Stimulated activated CD4-positive, alpha-beta T cell treated with anti-CD3 and anti-CD28 coated beads, Interleukin-1b, Interleukin-23, amount 100 ng/mL, for 24 hours (primary cell): ENCODE data around the gene ZFPM1.

Experiments used
- DNase-seq, 4 experiments: peaks; one replicate each; pipeline ENCODE4 v3.0.0-alpha.2; 2020; ENCODE audit warnings: low read depth in 4 of 4, low spot score in 1 of 4

ZFPM1 gene

DNA sequence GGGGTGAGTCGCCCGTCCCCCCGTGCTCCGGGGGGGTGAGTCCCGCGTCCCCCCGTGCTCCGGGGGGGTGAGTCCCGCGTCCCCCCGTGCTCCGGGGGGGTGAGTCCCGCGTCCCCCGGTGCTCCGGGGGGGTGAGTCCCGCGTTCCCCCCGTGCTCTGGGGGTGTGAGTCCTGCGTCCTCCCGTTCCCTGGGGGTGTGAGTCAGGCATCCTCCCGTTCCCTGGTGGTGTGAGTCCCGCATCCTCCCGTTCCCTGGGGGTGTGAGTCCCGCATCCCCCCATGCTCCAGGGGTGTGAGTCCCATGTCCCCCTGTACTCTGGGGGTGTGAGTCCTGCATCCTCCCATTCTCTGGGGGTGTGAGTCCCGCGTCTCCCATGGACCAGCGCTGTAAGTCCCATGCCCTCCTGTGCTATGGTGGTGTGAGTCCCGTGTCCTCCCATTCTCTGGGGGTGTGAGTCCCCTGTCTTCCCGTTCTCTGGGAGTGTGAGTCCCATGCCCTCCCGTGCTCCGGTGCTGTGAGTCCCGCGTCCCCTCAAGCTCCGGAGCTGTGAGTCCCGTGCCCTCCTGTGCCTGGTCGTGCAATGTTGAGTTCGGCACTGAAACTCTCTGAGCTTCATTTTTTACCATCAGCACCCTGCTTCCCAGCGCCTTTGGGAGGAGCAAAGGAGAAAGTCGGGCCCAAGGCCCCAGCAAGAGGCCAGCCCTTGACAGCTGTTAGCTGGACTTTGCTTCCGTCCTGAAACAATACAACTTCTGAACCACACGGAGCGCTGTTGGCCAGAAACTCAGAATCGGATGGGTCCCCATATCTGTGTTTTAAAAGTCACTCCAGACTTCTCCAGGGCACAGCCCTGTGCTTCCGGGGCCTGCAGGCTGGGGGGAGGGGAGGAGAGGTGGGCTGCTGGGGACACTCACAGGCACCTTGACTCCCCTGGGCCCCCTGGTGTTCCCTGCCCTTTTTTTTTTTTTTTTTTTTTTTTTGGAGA is 105.7 kb downstream of the ZFPM1 start:
- DNase-seq: no peak

DNA sequence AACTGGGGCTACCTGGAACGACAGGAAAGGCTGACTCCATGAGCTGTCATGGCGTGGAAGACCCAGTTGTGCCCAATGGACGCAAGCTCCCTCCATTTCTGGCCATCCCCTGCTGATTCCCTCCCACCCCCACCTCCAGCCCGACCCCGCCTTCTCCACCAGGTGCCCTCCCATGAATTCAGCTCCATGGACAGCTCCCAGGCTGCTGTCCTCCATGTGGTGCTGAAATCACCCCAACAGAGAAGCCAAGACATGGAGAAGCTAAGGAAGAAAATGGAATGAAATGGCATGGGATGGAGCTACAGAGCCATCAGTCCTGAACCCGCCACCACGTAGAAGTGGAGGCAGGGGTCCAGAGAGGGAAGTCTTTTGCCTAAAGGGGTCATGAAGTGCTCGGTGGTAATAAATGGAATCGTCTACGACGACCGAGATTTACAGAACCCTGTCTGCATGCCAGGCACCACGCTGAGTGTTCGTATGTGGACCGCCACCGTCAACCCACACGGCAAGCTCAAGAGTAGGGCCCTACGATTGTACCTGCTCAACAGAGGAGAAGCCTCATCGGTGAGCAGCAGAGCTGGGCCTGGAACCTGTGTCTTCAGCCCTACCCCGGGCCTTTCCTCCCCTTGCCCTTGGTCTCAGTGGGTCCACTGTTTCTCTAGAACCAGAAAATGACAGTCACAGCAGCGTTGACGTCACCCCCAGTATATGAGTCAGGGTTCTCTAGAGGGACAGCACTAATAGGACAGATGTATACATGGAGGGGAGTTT is 107.8 kb downstream of the ZFPM1 start:
- no peak for DNase-seq

DNA sequence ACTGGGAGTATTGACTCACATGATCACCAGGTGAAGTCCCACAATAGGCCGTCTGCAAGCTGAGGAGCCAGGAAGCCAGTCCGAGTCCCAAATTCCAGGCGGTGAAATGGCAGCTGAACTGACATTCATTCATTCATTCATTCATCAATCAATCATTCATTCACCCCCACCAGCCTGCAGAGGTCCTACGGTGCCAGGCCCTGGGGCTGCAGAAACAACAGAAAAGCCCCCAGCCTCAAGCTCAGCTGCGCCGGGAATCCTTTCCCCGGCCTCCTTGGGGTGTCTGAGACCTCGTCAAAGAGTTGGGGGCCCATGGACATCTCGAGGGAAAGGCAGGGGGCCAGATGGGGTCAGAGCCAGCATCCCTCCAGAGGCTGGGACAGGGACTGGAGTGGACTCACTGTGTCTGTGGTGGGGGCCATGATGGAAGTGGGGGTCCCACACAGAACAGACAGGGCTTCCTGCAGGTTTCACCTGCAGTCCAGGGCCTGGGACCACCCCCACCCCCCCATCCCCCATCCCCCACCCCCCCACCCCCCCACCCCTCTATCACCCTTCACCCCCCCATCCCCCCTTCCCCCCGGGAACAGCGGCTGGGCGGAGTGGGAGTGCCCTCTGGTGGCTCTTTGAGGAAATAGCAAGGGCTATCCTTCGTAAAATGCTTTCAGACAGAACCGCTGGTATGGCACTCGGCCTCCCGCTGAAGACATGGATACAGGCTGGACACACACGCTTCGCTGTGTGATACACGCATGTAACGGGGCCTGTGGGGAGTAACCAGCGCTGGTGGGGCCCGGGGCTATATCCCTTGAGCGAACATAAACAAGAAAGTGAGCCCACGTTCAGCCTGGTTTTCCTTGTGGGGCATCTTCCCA is 108.6 kb downstream of the ZFPM1 start:
- DNase-seq: peak; percentile 23 to 33 (median 26)

DNA sequence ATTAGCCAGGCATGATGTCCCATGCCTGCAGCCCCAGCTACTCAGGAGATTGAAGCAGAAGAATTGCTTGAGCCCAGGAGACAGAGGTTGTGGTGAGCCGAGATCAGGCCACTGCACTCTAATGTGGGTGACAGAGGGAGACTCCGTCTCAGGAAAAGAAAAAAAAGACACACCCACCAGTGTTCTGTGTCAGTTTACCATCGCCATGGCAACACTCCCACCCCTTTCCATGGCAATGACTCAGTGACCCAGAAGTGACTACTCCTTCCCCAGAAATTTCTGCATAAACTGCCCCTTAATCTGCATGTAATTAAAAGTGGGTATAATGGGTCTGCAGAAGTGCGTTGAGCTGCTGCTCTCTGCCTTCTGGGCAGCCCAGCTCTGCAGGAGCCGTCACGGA is 113.1 kb downstream of the ZFPM1 start:
- peak; percentile 19 to 77 (median 50) for DNase-seq

DNA sequence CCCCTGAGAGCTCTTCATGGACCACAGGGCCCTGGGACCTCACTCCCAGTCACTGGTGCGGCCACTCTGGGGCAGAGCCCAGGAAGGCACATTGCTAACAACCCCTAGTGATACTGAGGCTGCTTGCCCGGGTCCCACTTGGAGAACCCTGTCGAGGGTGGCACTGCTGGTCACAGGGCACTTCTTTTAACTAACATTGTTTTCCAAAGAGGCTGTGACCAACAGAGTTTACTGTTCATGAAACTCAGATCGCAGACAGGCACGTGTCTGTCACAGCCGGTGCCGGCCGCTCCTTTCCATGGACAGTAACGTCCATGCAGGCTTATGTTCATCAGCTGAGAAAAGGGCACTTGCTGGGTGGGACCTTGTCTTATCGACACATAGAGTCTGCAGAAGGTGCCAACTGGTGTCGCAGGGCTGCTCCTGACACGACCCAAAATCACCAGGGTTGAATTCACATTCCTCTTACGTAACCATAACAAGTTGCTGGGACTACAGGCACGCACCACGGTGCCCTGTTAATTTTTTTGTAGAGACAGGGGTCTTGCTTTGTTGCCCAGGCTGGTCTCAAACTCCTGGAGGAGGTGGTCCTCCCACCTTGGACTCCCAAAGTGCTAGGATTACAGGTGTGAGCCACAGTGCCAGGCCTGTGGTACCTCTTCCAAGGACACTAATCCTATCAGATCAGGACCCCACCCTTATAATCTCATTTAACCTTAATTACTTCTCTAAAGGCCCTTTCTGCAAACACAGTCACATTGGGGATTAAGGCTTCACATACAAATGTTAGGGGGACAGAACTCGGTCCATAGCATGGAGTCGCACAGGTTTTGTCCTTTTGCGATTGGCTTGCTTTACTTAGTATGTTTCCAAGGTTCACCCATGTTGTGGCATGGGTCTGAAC is 115.9 kb downstream of the ZFPM1 start:
- no peak for DNase-seq

DNA sequence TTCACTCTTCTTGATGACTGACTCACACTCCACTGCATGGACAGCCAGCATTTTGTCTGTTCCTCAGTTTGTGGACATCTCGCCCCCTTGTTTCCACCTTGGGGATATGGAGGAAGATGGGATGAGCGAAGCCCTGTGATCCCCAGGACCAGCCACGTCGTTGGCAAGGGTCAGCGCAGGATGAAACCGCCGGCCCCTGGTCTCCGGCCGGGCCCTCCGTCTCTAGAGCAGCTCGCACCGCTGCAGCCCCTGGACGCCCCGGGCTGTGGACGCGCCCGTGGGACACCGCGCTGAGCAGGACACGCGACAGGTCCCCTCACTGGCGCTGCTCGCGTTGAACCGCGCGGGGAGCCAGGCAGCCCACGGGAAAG is 116.5 kb downstream of the ZFPM1 start:
- no peak for DNase-seq

DNA sequence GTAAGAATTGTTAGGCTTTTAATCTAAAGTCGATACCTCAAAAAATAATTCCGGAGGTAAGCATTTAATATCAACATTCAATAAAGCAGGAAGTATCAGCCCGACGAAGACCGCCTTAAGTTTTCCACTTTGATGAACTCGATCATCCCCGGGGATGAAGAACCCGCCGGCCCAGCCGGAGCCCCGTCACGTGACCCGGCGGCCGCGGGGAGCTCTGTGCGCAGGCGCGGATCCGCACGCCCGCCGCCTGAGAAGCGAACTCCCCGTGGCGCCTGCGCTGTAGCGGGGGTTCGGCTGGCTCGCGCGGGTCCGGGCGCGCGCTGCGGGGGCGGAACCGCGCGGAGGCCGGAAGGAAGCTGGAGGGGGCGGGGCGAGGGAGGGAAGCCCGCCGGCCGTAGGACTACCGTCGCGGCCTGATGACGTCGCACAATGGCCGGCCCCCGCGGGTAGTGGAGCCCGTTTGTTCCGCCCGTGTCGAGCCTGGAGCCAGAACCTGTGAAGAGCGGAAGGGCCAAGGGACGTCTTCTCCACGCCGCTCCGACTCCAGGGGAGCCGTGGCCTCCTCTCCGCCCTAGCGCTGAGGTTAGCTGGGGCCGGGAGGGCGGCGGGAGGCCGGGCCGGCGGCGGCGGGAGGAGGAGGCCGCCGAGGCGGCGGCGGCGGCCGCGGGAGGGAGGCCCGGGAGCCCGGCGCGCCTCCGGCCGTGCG is 117.1 kb downstream of the ZFPM1 start, which contains the start of gene ZC3H18:
TSS of gene ZC3H18 (plus strand) at position 419 of the 706 bp plus-strand sequence. CDS start 6,721 bp downstream, outside the sequence.
- DNase-seq: peak; percentile 95 to 99 (median 98)

DNA sequence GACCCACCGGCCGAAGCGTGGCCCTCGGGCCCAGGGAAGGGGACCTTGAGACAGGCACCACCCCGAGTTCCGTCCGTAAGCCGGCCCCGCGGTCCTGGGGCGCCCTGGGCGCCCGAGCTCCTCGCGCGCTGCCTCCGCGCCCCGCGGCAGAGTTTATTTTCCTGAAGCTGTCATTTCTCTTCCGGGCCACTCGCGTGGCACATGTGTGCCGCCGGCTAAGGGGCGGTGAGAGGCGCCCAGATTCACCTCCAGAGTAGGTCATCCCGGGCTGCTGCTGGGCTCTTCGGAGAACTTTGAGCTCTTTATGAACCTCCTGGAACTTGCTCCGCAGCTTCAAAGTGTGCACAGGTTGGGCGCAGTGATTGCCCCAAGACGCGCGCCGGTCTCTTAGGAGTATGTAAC is 117.6 kb downstream of the ZFPM1 start:
- peak in 1 of 4 experiments; percentile 30 for DNase-seq

DNA sequence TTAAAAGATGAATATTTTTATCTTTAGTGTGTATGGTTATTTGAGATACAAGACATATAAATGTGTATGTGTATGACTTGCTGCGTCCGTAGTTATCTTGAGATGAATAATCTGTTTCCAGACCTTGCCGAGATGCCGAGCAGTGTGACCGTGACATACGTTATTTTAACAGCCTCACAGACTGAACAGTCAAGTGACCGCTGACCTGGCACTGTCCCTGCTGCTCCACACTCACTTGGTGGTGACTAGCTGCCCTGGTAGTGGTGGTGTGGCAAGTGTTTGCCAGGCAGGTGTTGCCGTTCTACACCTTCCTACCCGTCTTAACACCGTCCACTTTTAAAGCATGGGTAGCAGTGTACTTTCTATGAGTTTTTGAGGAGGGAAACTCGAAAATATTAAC is 122.2 kb downstream of the ZFPM1 start:
- DNase-seq: no peak

DNA sequence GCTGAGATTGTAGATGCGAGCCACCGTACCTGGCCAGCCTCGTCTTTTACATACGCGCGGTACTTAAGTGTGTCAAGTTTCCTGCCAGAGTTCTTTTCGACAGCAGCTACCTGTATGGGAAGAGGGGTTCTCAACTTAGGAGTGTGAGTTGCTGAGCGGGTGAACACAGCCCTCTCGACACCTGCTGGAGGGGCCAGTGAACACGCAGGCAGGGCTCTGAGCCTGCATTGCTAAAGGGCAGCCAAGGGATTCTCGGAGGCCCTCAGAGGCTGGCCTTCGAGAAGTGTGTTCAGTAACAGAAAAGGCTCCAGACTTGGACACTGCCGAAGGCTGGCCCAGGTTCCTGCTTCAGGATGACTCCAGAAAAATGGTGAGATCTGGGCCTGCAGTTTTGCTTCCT is 123.2 kb downstream of the ZFPM1 start:
- DNase-seq: no peak

DNA sequence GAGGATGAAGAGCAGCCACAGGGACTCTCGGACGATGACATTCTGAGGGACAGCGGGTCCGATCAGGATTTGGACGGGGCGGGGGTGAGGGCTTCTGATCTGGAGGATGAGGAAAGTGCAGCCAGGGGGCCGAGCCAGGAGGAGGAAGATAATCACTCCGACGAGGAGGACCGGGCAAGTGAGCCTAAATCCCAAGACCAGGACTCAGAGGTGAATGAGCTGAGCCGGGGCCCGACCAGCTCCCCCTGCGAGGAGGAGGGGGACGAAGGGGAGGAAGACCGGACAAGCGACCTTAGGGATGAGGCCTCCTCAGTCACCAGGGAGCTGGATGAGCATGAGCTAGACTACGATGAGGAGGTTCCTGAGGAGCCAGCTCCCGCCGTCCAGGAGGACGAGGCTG is 124.1 kb downstream of the ZFPM1 start:
- DNase-seq: no peak

DNA sequence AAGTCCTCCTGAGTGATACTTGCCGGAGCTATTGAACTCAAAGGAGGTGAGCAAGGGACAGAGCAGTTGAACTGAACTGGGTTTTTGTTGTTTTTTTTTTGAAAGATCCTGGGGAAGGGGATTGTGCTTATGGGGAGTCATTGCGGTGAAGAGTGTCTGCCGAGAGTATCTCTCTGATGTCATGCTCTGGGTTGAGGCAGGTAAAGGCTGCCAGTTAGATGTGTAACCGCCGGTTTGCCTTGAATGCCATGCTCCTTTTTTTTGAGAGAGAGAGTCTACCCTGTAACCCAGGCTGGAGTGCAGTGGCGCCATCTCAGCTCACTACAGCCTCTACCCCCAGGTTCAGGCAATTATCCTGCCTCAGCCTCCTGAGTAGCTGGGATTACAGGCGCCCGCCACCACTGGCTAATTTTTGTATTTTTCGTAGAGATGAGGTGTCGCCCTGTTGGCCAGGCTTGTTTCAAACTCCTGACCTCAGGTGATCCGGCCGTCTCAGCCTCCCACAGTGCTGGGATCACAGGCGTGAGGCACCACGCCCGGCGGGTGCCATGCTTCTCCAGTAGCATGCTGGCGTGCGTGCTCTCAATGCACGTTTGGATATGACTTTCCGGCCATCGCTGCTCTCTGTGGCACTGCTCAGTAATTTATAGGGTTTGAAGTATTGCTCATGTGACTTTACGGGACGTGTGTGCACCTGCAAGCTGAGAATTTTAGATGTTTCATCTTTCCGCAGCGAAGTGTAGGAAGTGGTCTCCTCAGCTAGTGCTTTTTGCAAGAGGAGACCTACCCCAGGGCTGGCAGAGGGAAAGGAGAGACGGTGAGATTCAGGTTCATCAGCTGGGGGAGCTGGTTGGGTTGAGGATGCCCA is 125.6 kb downstream of the ZFPM1 start:
- DNase-seq: no peak

DNA sequence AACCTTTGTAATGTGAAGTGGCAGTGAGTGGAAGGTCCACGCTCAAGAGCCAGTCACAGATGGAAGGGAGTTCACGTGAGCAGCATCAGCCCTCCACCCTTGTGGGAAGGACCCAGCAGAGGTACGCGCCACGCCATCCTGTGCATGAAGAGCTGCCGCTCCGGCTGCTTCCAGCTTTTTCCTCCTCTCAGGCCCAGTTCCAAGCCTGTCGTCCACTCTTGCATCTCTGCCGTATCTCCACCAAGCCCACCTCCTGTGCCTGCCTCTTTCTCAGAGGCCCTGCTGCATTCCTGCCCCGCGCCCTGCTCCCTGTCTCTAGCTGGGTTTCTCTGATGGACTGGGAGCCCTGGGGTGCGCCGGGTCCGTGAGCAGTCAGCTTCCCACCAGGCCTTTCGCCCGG is 127.3 kb downstream of the ZFPM1 start:
- DNase-seq: no peak

DNA sequence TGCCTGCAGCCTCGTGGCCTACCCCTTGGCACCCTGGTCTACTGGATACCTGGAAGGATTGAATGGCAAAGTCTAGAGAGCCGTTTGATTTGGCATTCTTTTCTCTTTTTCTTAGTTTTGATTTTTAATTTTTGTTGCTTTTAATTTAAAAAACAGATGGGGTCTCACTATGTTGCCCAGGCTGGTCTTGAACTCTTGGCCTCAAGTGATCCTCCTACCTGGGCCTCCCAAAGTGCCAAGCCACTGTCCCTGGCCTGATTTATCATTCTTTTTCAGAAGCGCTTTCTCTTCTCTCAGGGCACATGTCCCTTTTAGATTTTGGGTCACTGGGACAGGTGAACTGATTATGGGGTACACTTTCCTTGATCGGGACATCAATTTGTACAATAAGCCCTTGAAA is 128.0 kb downstream of the ZFPM1 start:
- no peak for DNase-seq

DNA sequence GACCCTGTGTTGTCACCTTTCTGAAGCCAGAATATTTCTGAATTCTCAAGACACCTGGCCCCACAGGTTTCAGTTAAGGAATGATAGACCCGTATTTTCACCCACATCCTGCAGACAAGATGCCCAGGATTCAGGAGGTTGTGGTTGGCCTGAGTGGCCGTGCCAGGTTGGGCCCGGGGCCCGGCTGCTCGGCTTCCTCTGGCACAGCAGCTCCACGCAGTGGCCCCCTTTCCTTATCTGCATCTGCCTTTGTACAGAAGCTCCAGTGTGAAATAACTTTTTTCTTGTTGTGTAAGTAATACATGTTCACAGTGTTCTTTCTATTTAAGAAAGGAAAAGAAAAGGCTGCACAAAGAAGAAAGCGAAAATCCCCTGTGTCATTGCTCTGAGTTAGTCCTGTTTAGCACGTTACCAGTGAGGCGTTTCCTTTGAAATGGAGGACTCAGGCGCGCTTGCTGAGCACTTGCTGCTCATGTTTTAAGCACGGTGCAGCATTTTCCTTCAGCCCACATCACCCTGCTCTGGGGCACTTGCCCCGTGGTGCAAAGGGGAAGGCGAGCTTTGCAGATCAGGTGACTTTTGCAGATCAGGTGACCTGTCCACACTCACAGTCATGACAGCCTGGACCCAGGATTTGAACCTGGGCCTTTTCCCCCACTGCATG is 130.0 kb downstream of the ZFPM1 start:
- no peak for DNase-seq

DNA sequence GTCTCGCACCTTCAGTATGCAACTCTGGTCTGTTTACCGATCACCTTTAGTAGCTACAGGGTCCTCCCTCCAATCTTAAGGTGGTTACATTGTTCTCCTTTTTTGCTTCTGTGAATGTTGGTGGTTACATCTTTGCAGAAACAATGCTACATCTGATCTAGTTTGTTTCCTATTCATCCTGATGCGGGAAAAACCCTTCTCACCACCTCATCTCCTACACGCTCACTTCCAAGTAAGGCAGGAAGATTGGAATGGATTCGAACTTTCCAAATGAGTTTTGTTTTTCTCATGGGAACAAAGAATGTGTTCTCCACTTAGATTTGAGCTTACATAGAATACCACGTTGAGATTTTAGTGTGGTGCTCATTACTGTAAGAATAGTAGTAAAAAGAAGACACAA is 131.6 kb downstream of the ZFPM1 start:
- DNase-seq: no peak

DNA sequence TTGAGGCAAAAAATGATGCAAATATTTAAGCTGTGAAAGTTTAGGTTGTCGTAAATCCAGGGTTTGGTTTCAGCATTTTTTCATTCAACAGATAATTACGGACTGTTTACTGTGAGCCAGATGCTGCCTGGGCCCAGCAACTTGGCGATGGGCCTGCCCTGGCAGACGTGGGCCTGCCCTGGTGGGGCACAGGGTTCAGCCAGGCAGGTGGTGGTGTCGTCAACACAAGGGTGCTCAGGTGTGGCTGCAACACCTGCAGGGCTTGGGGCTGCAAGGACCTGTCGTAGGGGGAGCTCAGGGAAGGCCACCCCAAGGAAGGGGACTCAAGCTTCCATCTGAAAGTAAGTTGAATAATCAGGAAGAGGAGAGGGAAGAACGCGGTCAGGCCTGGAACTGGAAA is 132.2 kb downstream of the ZFPM1 start:
- no peak for DNase-seq
